Measurements from ENCODE around the gene TNFRSF13B. TPM values are rescaled to one million over a fixed set of nuclear protein-coding genes. Genes with fewer than 3 reads are reported as not detected.

Gene TNFRSF13B
- total RNA-seq, 1 experiment from 2014 or later: not detected

DNA sequence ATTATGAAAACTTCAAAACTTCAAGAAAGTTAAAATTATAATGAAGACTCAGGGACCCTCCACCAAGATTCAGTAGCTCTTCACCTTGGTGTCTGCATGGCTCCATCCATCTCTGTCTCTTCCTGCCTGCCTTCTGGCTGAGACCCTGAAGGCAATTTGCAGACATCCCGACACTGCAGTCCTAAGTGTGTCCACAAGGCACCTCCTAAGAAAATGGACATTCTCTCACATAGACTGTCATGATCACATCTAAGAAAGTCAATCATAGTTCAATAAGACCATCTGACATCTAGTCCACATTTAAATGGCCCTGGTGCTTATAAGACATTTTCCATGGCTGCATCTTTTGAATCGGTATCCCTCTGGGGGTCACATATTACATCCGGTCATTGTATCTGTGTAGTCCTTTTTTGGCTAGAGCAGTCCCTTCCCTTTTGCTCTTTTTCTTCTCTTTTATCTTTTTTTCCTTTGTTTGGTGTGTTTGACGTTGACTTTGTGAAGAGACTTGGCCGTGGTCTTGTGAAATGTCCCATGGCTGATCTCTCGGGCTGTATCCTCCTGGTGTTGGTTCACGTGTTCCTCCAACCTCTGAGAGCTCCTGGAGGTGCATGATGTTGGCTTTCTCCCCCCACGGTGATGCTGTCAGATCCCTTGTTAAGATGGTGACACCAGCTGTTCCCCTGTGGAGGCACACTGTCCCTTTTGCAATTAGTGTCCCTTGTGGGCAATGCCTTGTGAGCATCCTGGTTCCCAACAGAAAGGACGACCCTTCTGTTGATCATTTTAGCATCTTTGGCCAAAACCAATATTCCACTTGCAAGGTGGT is 5.0 kb upstream of the TNFRSF13B start:
- no peaks in the 10 kb centered on the region for H3K79me2 ChIP-seq (ENCODE audit: low read length)
- H2AFZ ChIP-seq (ENCODE audit: low read length): no peak overlapping the region
- no peak overlapping the region for H3K4me2 ChIP-seq (ENCODE audit: low read length)
- intact Hi-C loops (cut with micrococcal nuclease): no loop called here
- no peak for TF ChIP-seq EZH2phosphoT487 (IDR thresholded peaks at IDR 0.05; ENCODE audit: borderline replicate concordance, low read length)
- no peaks in the 10 kb centered on the region for H3K9me2 ChIP-seq (replicated peaks; ENCODE audit: low read length)
- ChIA-PET POLR2A (ENCODE audit: unreplicated experiment) (no interaction called here), CTCF (interaction anchor here (0.7 kb wide), 1 partner anchor 90 kb away, joined by 3 read pairs; no protein-coding TSS in a partner anchor)
- no peaks in the 10 kb centered on the region for H3K9me3 ChIP-seq (ENCODE audit: low read length)
- no peak for ATAC-seq
- H3K9ac ChIP-seq (ENCODE audit: low read length): no peak overlapping the region
- H3K27ac ChIP-seq (ENCODE audit: low read length): no peak overlapping the region
- no TSS peak for BruUV-seq (replicated peaks)
- H3K4me1 ChIP-seq (ENCODE audit: insufficient read depth, low read length): peaks cover 16% of the 10 kb centered on the region
- no peaks in the 10 kb centered on the region for H3K36me3 ChIP-seq (ENCODE audit: low read depth, low read length)
- no peak overlapping the region for H3K4me3 ChIP-seq (ENCODE audit: low read length)
- no peaks in the 10 kb centered on the region for H4K20me1 ChIP-seq (ENCODE audit: low read length)
- no peaks in the 10 kb centered on the region for H3K27me3 ChIP-seq (ENCODE audit: low read length)
- H3F3A ChIP-seq (ENCODE audit: low read length, unreplicated experiment): no peaks in the 10 kb centered on the region
- no peak for DNase-seq

GRCh38 chr17:16975744-16976625 is 4.1 kb upstream of the TNFRSF13B start:
- no peaks in the 10 kb centered on the region for H4K20me1 ChIP-seq (ENCODE audit: low read length)
- intact Hi-C loops (cut with micrococcal nuclease): no loop called here
- no peaks in the 10 kb centered on the region for H3K27me3 ChIP-seq (ENCODE audit: low read length)
- no peaks in the 10 kb centered on the region for H3K36me3 ChIP-seq (ENCODE audit: low read depth, low read length)
- no peak overlapping the region for H3K4me2 ChIP-seq (ENCODE audit: low read length)
- no TSS peak for BruUV-seq (replicated peaks)
- no peak overlapping the region for H3K9ac ChIP-seq (ENCODE audit: low read length)
- no peak overlapping the region for H3K27ac ChIP-seq (ENCODE audit: low read length)
- H3K79me2 ChIP-seq (ENCODE audit: low read length): no peaks in the 10 kb centered on the region
- H2AFZ ChIP-seq (ENCODE audit: low read length): peak overlapping the region; percentile 18; the same call in 1 of the 2 replicates
- H3K4me1 ChIP-seq (ENCODE audit: insufficient read depth, low read length): peaks cover 13% of the 10 kb centered on the region
- ATAC-seq (peak; percentile 36), DNase-seq (peak; percentile 26)
- TF ChIP-seq CTCF (conservative IDR thresholded peaks at IDR 0.05; ENCODE audit: low read depth, low read length) (no peak), EZH2 (IDR thresholded peaks at IDR 0.05; ENCODE audit: low read length, unreplicated experiment) (no peak), EZH2phosphoT487 (IDR thresholded peaks at IDR 0.05; ENCODE audit: borderline replicate concordance, low read length) (no peak)
- ChIA-PET CTCF (interaction anchor here (0.6 to 0.7 kb wide), 2 partner anchors 10 to 91 kb away, joined by 3 read pairs; no protein-coding TSS in a partner anchor), POLR2A (ENCODE audit: unreplicated experiment) (no interaction called here)
- no peaks in the 10 kb centered on the region for H3K9me3 ChIP-seq (ENCODE audit: low read length)
- no peaks in the 10 kb centered on the region for H3K9me2 ChIP-seq (replicated peaks; ENCODE audit: low read length)
- H3K4me3 ChIP-seq (ENCODE audit: low read length): no peak overlapping the region
- H3F3A ChIP-seq (ENCODE audit: low read length, unreplicated experiment): no peaks in the 10 kb centered on the region

- TF ChIP-seq EZH2 (IDR thresholded peaks at IDR 0.05; ENCODE audit: low read length, unreplicated experiment) (no peak), CTCF (conservative IDR thresholded peaks at IDR 0.05; ENCODE audit: low read depth, low read length) (no peak), EZH2phosphoT487 (IDR thresholded peaks at IDR 0.05; ENCODE audit: borderline replicate concordance, low read length) (no peak)
- Histone ChIP-seq H3K4me1 (ENCODE audit: insufficient read depth, low read length) (peaks cover 7% of the 10 kb centered on the region; the same call in 1 of the 2 replicates), H3K27me3 (ENCODE audit: low read length) (no peaks in the 10 kb centered on the region), H3K9me2 (replicated peaks; ENCODE audit: low read length) (no peaks in the 10 kb centered on the region), H3K9ac (ENCODE audit: low read length) (no peak overlapping the region), H2AFZ (ENCODE audit: low read length) (no peak overlapping the region), H3K27ac (ENCODE audit: low read length) (no peak overlapping the region), H3K4me3 (ENCODE audit: low read length) (no peak overlapping the region), H3K4me2 (ENCODE audit: low read length) (no peak overlapping the region), H3K79me2 (ENCODE audit: low read length) (no peaks in the 10 kb centered on the region), H3K9me3 (ENCODE audit: low read length) (no peaks in the 10 kb centered on the region), H3K36me3 (ENCODE audit: low read depth, low read length) (no peaks in the 10 kb centered on the region), H3F3A (ENCODE audit: low read length, unreplicated experiment) (no peaks in the 10 kb centered on the region), H4K20me1 (ENCODE audit: low read length) (no peaks in the 10 kb centered on the region)
- POLR2A ChIA-PET (ENCODE audit: unreplicated experiment): no interaction called here
- CTCF ChIA-PET: no interaction called here
- no peak for ATAC-seq
- intact Hi-C loops (cut with micrococcal nuclease): no loop called here
- no peak for DNase-seq
- BruUV-seq (replicated peaks): no TSS peak
Measured at GRCh38 chr17:16975277-16975651, 3.3 kb upstream of the TNFRSF13B start.
